ENCODE results near the gene ATP7B.

DNA sequence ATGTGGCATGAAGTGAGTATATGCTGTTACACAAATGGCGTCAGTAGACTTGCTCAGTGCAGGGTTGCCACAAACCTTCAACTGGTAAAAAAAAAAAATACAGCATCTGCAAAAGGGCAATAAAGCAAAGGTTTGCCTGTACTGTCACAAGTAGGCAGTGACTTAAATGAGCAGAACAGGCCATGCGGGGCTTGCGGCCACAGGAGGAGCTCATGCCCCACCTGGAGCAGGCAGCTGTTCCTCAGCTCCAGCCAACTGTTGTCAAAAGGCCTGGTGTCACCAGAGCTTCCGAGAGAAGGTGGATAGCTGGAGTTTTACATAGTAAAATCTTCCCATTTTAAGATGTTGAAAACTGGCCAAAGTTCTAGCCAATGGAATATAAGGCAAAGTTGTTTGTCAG is 7.7 kb downstream of the ATP7B start:
- TF ChIP-seq SPI1 (IDR thresholded peaks at IDR 0.05; ENCODE audit: low read depth, low read length) (no peak), POLR2AphosphoS5 (IDR thresholded peaks at IDR 0.05; ENCODE audit: low read depth, low read length) (no peak), PAX5 (IDR thresholded peaks at IDR 0.05; ENCODE audit: insufficient read depth, low read length, severe bottlenecking) (no peak), POLR2A (IDR thresholded peaks at IDR 0.05; ENCODE audit: low read depth, low read length) (no peak)
